Measurements from ENCODE around the gene MAP1LC3A. TPM values are rescaled to one million over a fixed set of nuclear protein-coding genes. Genes with fewer than 3 reads are reported as not detected.

MAP1LC3A gene
- total RNA-seq, 1 donor from 2014 or later = 51.6 TPM

GRCh38 chr20:34522969-34523871 is 35.3 kb upstream of the MAP1LC3A start:
- peaks cover 58% of the 10 kb centered on the region for H3K4me1 ChIP-seq
- peak; percentile 44 for TF ChIP-seq CTCF (IDR thresholded peaks at IDR 0.05)
- H3K27me3 ChIP-seq (ENCODE audit: low read depth) = no peaks in the 10 kb centered on the region
- no peak overlapping the region for H3K4me3 ChIP-seq
- peaks cover 53% of the 10 kb centered on the region for H3K36me3 ChIP-seq
- ATAC-seq (peak; percentile 29 to 46), DNase-seq (no peak)
- H3K9me3 ChIP-seq = no peaks in the 10 kb centered on the region
- H3K27ac ChIP-seq = peak overlapping the region; percentile 8
- intact Hi-C loops (cut with DNase I) = no loop called here

DNA sequence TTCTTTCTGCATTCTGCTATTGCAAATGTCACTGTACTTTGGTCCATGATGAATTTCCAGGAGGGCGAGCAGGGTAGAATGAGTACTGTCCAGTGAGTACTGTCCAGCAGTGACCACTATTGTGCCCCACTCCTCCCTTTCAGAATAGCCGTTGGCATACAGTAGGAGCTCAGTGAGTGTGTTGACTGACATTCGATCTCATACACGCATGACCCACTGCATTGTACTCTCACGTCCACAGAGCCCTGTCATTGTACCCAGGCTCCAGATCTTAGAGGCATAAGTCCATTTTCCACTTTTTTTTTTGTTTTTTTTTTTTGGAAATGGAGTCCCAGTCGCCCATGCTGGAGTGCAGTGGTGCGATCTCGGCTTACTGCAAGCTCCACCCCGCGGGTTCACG is 34.1 kb upstream of the MAP1LC3A start:
- Histone ChIP-seq H3K36me3 (peaks cover 57% of the 10 kb centered on the region), H3K27ac (no peak overlapping the region), H3K4me3 (no peak overlapping the region), H3K9me3 (no peaks in the 10 kb centered on the region), H3K27me3 (ENCODE audit: low read depth) (no peaks in the 10 kb centered on the region), H3K4me1 (peaks cover 66% of the 10 kb centered on the region)
- no peak for TF ChIP-seq CTCF (IDR thresholded peaks at IDR 0.05)
- ATAC-seq = no peak
- DNase-seq = no peak
- intact Hi-C loops (cut with DNase I) = no loop called here

DNA sequence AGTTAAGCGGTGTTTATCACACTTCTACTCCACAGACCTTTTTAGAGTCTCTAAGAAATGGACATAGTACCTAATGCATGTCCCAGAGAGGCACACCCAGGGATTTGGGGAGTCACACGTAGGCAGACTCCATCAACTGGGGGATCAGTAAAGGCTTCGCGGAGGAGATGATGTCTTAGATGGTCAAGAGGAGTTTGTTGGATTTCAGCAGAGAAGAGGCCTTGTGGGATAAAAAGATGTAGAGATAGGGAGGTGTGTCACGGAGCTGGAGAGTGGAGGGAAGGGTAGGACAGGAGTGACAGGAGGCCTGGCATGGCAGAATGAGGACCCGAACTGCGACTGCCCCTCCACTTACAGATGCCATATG is 33.2 kb upstream of the MAP1LC3A start:
- peaks cover 60% of the 10 kb centered on the region for H3K36me3 ChIP-seq
- no peak for TF ChIP-seq CTCF (IDR thresholded peaks at IDR 0.05)
- no peak overlapping the region for H3K4me3 ChIP-seq
- intact Hi-C loops (cut with DNase I) = no loop called here
- H3K4me1 ChIP-seq = peaks cover 75% of the 10 kb centered on the region
- H3K27ac ChIP-seq = peak overlapping the region; percentile 64
- DNase-seq = no peak
- no peak for ATAC-seq
- H3K27me3 ChIP-seq (ENCODE audit: low read depth) = no peaks in the 10 kb centered on the region
- H3K9me3 ChIP-seq = no peaks in the 10 kb centered on the region

GRCh38 chr20:34525709-34526416 is 32.7 kb upstream of the MAP1LC3A start:
- Histone ChIP-seq H3K4me1 (peaks cover 74% of the 10 kb centered on the region), H3K4me3 (peak overlapping the region; percentile 5), H3K27me3 (ENCODE audit: low read depth) (no peaks in the 10 kb centered on the region), H3K36me3 (peaks cover 60% of the 10 kb centered on the region), H3K27ac (peak overlapping the region; percentile 64), H3K9me3 (no peaks in the 10 kb centered on the region)
- TF ChIP-seq CTCF (IDR thresholded peaks at IDR 0.05) = no peak
- DNase-seq (peak; percentile 77), ATAC-seq (peak; percentile 88 to 90)
- intact Hi-C loops (cut with DNase I) = no loop called here

DNA sequence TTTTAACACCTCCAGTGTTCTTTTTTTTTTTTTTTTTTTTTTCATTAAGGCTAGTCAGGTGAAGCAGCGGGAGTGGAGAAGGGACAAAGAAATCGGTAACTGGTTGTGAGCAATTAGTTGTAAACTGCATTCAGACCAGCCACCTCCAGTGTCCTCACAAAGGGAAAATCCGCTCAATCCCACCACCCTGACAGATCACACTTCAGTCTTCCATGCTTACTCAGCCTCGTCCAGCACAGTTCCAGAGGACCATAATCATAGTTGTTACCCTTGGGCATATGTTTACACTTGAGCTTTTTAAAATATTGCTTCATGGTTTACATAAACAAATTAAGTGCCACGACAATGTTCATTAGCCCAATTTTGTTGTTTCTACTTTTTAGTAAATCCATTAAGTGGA is 32.1 kb upstream of the MAP1LC3A start:
- no peak for TF ChIP-seq CTCF (IDR thresholded peaks at IDR 0.05)
- peak overlapping the region; percentile 64 for H3K27ac ChIP-seq
- intact Hi-C loops (cut with DNase I) = no loop called here
- H3K27me3 ChIP-seq (ENCODE audit: low read depth) = no peaks in the 10 kb centered on the region
- DNase-seq (no peak), ATAC-seq (no peak)
- H3K9me3 ChIP-seq = no peaks in the 10 kb centered on the region
- H3K4me3 ChIP-seq = peak overlapping the region; percentile 5
- H3K4me1 ChIP-seq = peaks cover 70% of the 10 kb centered on the region
- H3K36me3 ChIP-seq = peaks cover 61% of the 10 kb centered on the region
